Panc1 (cell line): ENCODE data around the gene MX1. TPM values are rescaled to one million over a fixed set of nuclear protein-coding genes. Genes with fewer than 3 reads are reported as not detected.

Source experiments
- ATAC-seq: fragments of 200-7000 bp; cut with Tn5 transposase; 2 replicates; pipeline ENCODE4 v1.9.1; 2020; ENCODE audit warnings: mild to moderate bottlenecking, moderate library complexity
- BruUV-seq: library from RNA; stranded (reverse); fragments of 400-500 nt; replicated peaks from 2 replicates; lab custom pipeline; 2021; lab: Mats Ljungman, UMichigan
- CTCF ChIA-PET: fragments of 300-600 bp; sonication (Branson Sonifier 250); formaldehyde crosslinking; loops from one replicate; lab custom pipeline; 2022; ENCODE audit warnings: antibody characterized with exemption; lab: Charles Lee
- POLR2A ChIA-PET: fragments of 300-600 bp; sonication (Branson Sonifier 250); formaldehyde crosslinking; loops from one replicate; lab custom pipeline; 2022; ENCODE audit warnings: antibody characterized with exemption; lab: Charles Lee
- DNase-seq: peaks from one replicate; pipeline ENCODE4 v3.0.0-alpha.2; 2010; ENCODE audit warnings: low read depth, low spot score
- H3K27ac ChIP-seq: 2 replicates; pipeline ENCODE4 v1.5.1; 2011; ENCODE audit warnings: mild to moderate bottlenecking, low read length, inconsistent platforms
- H3K27me3 ChIP-seq: fragments of 200-500 bp; sonication (Bioruptor generic); 2 replicates; pipeline ENCODE4 v1.6.0; 2014; ENCODE audit warnings: low read length, inconsistent platforms; ENCODE audit not compliant: control insufficient read depth, insufficient read depth
- H3K36me3 ChIP-seq: fragments of 200-500 bp; sonication (Bioruptor generic); 2 replicates; pipeline ENCODE4 v1.5.1; 2014; ENCODE audit warnings: inconsistent platforms, mild to moderate bottlenecking, low read length, moderate library complexity; ENCODE audit not compliant: control insufficient read depth, insufficient read depth
- H3K4me1 ChIP-seq: 2 replicates; pipeline ENCODE4 v1.5.1; 2011; ENCODE audit warnings: inconsistent platforms, mild to moderate bottlenecking, low read length, moderate library complexity; ENCODE audit not compliant: control insufficient read depth, insufficient read depth
- H3K4me3 ChIP-seq, 2 experiments: 2 replicates each; pipeline ENCODE4 v1.5.1; 2011 to 2012; ENCODE audit warnings: low read depth in 2 of 2, low read length in 2 of 2, mild to moderate bottlenecking in 2 of 2, inconsistent platforms in 1 of 2, moderate library complexity in 1 of 2
- H3K9me3 ChIP-seq: fragments of 200-500 bp; sonication (Bioruptor generic); 2 replicates; pipeline ENCODE4 v1.5.1; 2014; ENCODE audit warnings: low read depth, mild to moderate bottlenecking, inconsistent platforms, low read length, moderate library complexity; ENCODE audit not compliant: control insufficient read depth, insufficient read depth
- CTCF ChIP-seq: fragments of 450-650 bp; IDR thresholded peaks from 2 replicates; pipeline ENCODE4 v1.5.1; 2017; ENCODE audit warnings: mild to moderate bottlenecking
- POLR2AphosphoS5 ChIP-seq: IDR thresholded peaks from 2 replicates; pipeline ENCODE4 v1.6.1; 2012; ENCODE audit warnings: mild to moderate bottlenecking, low read depth, low read length, moderate library complexity
- SIN3A ChIP-seq: IDR thresholded peaks from 2 replicates; pipeline ENCODE4 v1.6.1; 2012; ENCODE audit warnings: low read depth, mild to moderate bottlenecking, low read length, moderate library complexity, borderline replicate concordance; ENCODE audit not compliant: insufficient read depth
- TCF7L2 ChIP-seq: IDR thresholded peaks from 2 replicates; pipeline ENCODE4 v1.6.1; 2011; ENCODE audit warnings: mild to moderate bottlenecking, low read depth, low read length, inconsistent platforms
- in situ Hi-C: cut with HindIII; loops from 2 replicates; pipeline ENCODE4 v1.10.0; 2016; ENCODE audit warnings: low sequenced_read_pairs, low pct_unique_long_range_greater_than_20kb
- intact Hi-C: fragments of 100-400 bp; cut with micrococcal nuclease; formaldehyde crosslinking; loops from one replicate; pipeline ENCODE4 v1.10.0; 2022; ENCODE audit not compliant: unreplicated experiment
- total RNA-seq: library from RNA; stranded (reverse); gene quantifications from one replicate; pipeline ENCODE4 v1.2.1, GENCODE V29; 2021; ENCODE audit not compliant: unreplicated experiment
- TF ChIP-seq, protein P1 (sequence below), 2 experiments: IDR thresholded peaks; 2 replicates each; pipeline ENCODE4 v1.6.1; 2011 to 2012; ENCODE audit warnings: low read depth in 2 of 2, control low read depth in 1 of 2, low read length in 1 of 2, mild to moderate bottlenecking in 1 of 2, moderate library complexity in 1 of 2; ENCODE audit not compliant: insufficient read depth in 1 of 2

The MX1 gene
- total RNA-seq, 1 experiment from 2014 or later: 7.8 TPM

- BruUV-seq: no TSS peak
- ChIA-PET POLR2A (no interaction called here), CTCF (no interaction called here)
- ATAC-seq (no peak), DNase-seq (no peak)
- H3K27me3 ChIP-seq: no peaks in the 10 kb centered on the region
- H3K4me3 ChIP-seq: no peak overlapping the region
- TF ChIP-seq POLR2AphosphoS5 (no peak), TCF7L2 (no peak), SIN3A (no peak), CTCF (no peak)
- TF ChIP-seq, protein P1, sequence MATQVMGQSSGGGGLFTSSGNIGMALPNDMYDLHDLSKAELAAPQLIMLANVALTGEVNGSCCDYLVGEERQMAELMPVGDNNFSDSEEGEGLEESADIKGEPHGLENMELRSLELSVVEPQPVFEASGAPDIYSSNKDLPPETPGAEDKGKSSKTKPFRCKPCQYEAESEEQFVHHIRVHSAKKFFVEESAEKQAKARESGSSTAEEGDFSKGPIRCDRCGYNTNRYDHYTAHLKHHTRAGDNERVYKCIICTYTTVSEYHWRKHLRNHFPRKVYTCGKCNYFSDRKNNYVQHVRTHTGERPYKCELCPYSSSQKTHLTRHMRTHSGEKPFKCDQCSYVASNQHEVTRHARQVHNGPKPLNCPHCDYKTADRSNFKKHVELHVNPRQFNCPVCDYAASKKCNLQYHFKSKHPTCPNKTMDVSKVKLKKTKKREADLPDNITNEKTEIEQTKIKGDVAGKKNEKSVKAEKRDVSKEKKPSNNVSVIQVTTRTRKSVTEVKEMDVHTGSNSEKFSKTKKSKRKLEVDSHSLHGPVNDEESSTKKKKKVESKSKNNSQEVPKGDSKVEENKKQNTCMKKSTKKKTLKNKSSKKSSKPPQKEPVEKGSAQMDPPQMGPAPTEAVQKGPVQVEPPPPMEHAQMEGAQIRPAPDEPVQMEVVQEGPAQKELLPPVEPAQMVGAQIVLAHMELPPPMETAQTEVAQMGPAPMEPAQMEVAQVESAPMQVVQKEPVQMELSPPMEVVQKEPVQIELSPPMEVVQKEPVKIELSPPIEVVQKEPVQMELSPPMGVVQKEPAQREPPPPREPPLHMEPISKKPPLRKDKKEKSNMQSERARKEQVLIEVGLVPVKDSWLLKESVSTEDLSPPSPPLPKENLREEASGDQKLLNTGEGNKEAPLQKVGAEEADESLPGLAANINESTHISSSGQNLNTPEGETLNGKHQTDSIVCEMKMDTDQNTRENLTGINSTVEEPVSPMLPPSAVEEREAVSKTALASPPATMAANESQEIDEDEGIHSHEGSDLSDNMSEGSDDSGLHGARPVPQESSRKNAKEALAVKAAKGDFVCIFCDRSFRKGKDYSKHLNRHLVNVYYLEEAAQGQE (IDR thresholded peaks at IDR 0.05; ENCODE audit: insufficient read depth in 1 of 2, low read depth in 2 of 2, low read length in 1 of 2): no peak
- in situ Hi-C loops (no loop called here), intact Hi-C loops (no loop called here)
- H3K27ac ChIP-seq: no peak overlapping the region
- no peaks in the 10 kb centered on the region for H3K9me3 ChIP-seq
- no peaks in the 10 kb centered on the region for H3K4me1 ChIP-seq
- H3K36me3 ChIP-seq: no peaks in the 10 kb centered on the region
These were observed 21.3 kb downstream of the MX1 start for GRCh38 chr21:41447356-41447755.

- no TSS peak for BruUV-seq
- TF ChIP-seq POLR2AphosphoS5 (no peak), TCF7L2 (no peak), CTCF (no peak), SIN3A (no peak)
- TF ChIP-seq, protein P1 (IDR thresholded peaks at IDR 0.05; ENCODE audit: insufficient read depth in 1 of 2, low read depth in 2 of 2, low read length in 1 of 2): no peak
- Histone ChIP-seq H3K9me3 (no peaks in the 10 kb centered on the region), H3K27me3 (no peaks in the 10 kb centered on the region), H3K27ac (no peak overlapping the region), H3K4me1 (no peaks in the 10 kb centered on the region), H3K36me3 (no peaks in the 10 kb centered on the region), H3K4me3 (no peak overlapping the region)
- in situ Hi-C loops: no loop called here
- DNase-seq: no peak
- intact Hi-C loops: no loop called here
- ATAC-seq: no peak
- ChIA-PET CTCF (no interaction called here), POLR2A (no interaction called here)
These were observed 23.6 kb downstream of the MX1 start for GRCh38 chr21:41449613-41450012.
